IPS-18c (cell line): ENCODE results near the gene DOCK8.

Experiments used
- H3K4me3 ChIP-seq: 2 replicates; pipeline ENCODE4 v1.7.0; 2013; ENCODE audit warnings: low read depth, mild to moderate bottlenecking, low read length, moderate library complexity; ENCODE audit not compliant: insufficient read depth
- H3K9me3 ChIP-seq: one replicate; pipeline ENCODE4 v1.6.1; 2013; ENCODE audit warnings: mild to moderate bottlenecking, low read length, moderate library complexity; ENCODE audit not compliant: control insufficient read depth, insufficient read depth

The DOCK8 gene

GRCh38 chr9:471320-471719 lies 256.7 kb downstream of the DOCK8 start:
- Histone ChIP-seq H3K4me3 (no peak overlapping the region), H3K9me3 (no peaks in the 10 kb centered on the region)

- no peak overlapping the region for H3K4me3 ChIP-seq
Measured at GRCh38 chr9:472479-473075, 257.9 kb downstream of the DOCK8 start.

GRCh38 chr9:477193-477592 lies 262.5 kb downstream of the DOCK8 start:
- H3K9me3 ChIP-seq, result no peaks in the 10 kb centered on the region
- no peak overlapping the region for H3K4me3 ChIP-seq

More at GRCh38 chr9:472479-473075, 257.9 kb downstream of the DOCK8 start:
- no peaks in the 10 kb centered on the region for H3K9me3 ChIP-seq

- Histone ChIP-seq H3K4me3 (no peak overlapping the region), H3K9me3 (no peaks in the 10 kb centered on the region)
Measured at GRCh38 chr9:479304-479970, 264.8 kb downstream of the DOCK8 start.

DNA sequence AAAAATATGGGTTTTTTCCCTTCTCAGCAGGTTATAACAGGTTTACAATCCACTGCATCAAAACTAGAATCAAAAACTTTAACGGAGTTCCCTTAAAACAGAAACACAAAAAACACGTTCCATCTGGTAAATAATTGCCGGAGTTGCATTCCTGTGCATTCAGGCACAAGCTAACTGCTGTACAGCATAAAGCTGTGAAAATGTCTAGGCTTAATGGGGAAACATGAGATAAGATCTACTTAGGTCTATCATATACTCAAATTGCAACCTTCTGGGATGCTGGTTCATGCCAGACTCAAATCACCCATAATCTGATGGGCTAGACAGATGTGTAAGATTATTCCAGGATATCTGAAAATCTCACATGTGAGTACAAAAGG lies 265.3 kb downstream of the DOCK8 start:
- Histone ChIP-seq H3K9me3 (no peaks in the 10 kb centered on the region), H3K4me3 (no peak overlapping the region)

DNA sequence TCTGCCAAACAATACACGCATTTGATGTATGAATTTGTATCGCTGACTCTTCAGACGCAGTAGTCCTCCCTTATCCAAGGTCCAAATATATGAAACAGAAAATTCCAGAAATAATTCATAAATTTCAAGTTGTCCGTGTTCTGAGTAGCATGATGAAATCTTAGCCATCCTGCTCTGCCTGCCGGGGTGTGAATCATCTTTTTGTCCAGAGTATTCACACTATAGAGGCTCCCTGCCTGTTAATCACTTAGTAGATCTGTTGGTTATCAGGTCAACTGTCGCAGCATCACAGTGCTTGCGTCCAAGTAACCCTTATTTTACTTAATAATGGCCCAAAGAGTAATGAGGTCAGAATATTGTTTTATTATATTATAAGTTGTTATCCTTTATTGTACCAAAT lies 268.1 kb downstream of the DOCK8 start:
- no peak overlapping the region for H3K4me3 ChIP-seq
- H3K9me3 ChIP-seq, result no peaks in the 10 kb centered on the region

GRCh38 chr9:486156-486555 lies 271.5 kb downstream of the DOCK8 start:
- Histone ChIP-seq H3K9me3 (no peaks in the 10 kb centered on the region), H3K4me3 (no peak overlapping the region)

GRCh38 chr9:487429-487828 lies 272.8 kb downstream of the DOCK8 start:
- Histone ChIP-seq H3K9me3 (no peaks in the 10 kb centered on the region), H3K4me3 (no peak overlapping the region)

GRCh38 chr9:488448-488847 lies 273.8 kb downstream of the DOCK8 start:
- H3K9me3 ChIP-seq, result no peaks in the 10 kb centered on the region
- no peak overlapping the region for H3K4me3 ChIP-seq

DNA sequence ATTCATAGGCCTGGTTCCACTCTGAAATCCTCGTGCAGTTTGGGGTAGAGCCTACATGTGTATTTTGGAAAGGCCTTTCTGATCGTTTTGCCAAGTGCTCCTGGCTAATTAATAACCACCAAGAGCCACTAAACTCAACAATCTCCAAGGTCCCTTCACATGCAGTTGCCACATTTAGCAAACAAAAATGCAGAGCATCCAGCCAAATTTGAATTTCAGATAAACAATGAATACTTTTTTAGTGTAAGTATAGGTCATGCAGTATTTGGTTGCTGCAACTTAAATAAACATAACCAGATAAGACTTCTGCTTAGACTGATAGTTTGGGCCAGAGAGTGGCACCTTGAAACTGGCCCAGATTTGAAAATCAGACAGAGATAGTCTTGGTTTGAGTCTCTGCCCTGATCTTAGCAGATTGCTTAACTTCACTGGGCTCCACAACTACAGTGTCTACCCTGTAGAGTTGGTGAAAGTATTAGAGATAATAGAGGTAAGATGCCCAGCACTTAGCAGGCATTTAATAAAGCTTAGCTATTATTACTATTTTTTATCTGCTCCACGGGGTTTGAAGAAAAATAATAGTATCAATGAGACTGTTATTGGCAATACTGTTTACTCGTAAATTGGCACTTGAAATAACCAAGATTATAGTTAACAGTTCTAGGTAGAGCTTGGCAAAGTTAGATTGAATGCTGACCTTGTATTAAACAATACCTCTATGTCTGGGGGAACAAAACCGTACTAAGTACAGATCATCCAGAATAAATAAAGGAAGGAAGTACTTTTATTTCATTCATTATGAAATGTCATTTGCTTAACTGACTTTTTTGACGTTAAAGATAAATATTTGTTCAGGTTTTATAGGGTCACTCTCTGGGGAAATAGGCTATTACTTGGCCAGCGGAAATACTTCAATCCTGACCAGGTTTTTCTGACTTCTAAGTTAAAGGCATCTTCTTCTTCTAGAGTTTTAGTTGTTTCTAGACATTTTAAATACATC lies 274.8 kb downstream of the DOCK8 start:
- Histone ChIP-seq H3K4me3 (no peak overlapping the region), H3K9me3 (no peaks in the 10 kb centered on the region)

GRCh38 chr9:494764-495163 lies 280.1 kb downstream of the DOCK8 start:
- Histone ChIP-seq H3K4me3 (no peak overlapping the region), H3K9me3 (no peaks in the 10 kb centered on the region)

- H3K9me3 ChIP-seq, result no peaks in the 10 kb centered on the region
- no peak overlapping the region for H3K4me3 ChIP-seq
Measured at GRCh38 chr9:495739-496138, 281.1 kb downstream of the DOCK8 start.

DNA sequence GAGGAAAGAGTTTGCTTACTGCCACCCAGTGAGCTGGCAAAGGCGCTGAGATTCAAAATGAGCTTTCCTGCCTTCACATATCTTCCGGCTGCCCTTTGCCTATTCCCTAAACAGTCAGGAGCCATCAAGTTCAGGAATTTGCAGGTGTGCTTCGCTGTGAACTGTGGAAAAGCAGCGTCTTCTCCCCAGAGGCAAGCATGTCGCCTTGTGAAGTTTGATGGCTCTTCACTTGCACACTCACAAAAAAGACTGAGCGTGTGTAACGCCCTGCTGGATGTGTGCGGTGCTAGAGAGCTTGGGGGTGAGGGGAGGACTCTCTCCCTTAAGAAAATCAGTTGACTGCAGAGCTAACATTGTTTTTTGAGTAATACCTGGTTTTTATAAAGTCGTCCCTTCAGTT lies 288.7 kb downstream of the DOCK8 start:
- Histone ChIP-seq H3K4me3 (peak overlapping the region; percentile 73; the same call in 1 of the 2 replicates), H3K9me3 (no peaks in the 10 kb centered on the region)

DNA sequence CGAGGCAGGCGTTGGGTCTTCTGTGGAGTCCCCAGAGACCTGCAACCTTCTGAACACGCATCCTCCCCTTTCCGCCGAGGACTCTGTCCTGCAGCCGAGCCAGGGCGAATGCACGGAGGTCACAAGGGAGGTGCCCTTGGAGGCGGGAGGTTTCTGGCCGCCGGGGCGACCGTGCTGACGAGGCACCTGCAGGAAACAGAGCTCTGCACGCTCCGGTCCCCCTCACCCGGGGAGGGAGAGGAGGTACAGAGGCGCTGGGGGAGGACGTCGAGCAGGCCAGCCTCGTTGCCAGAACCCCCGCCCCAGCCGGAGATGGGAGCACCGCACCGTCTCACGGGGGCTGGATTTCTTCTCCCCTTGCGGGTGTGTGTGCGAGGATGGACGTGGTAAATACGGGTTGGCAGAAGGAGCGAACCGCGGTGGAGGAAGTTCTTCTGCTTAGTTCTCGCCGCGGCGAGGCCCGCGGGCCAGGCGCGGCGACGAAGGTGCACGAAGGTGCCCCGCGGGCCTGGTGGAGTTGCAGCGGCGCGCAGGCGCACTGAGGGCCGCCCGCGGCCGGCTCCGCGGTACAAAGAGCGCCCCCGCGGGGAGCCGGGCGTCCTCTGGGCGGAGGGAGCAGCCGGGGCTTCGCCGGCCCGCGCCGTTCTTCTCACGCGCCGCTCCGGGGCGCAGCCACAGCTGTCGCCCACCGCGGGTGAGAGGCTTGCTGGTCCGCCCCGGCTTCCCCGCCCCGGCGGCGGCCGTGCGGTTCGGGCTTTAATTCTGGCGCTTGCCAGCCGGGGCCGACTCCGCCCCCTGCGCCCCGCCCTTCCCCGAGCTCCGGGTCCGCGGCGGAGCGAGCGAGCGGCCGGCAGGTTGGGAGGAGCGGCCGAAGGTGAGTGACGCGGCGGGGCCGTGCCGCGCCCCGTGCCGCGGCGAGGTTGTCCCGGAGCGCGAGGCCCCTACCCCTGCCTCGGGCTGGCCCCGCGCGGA lies 289.5 kb downstream of the DOCK8 start, which contains the start of gene KANK1:
KANK1 (plus strand) TSS at position 815 of the 972 bp plus-strand sequence.
- peak within 1 kb of the TSS; percentile 73 for H3K4me3 ChIP-seq
- no peaks in the 10 kb centered on the region for H3K9me3 ChIP-seq

DNA sequence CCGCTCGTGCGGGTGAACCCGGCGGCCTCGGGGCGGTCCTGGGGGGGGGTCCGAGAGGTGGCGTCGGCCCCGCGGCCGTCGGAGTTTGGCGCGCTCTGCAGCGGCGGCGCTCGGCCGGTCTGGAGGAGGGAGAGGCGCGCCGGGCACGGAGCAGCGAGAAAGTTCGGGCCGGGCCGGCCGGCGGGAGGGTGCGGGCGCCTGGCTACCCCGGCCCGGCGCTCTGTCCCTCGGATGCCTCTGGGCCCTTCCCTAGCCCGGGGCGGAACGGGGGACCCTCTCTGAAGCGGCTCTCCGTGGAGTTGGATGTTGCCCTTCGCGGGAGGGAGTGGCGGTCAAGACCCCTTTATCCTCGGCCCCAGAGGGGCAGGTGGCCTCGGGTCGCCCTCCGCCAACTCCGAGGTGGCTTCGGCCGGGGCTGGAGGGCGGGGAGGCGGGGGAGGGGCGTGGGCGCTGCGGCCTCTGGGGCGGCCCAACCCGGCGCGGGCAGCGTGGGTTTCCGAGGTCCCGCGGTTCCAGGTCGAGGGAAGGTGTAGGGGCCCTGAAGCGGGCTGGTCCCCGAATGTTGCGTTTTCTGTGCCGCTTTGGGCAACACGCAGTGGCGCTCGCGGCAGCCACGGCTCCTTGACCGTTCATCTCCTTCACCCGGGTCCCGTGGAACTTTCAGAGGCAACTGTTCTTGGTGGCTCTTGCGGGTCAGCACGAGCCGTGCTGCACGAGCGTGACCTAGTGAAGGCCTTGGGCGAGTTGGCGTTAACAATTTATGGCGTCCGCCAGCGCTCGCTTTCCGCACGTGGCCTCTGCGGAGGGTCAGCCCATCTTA lies 290.5 kb downstream of the DOCK8 start:
- no peaks in the 10 kb centered on the region for H3K9me3 ChIP-seq
- peak overlapping the region; percentile 73 for H3K4me3 ChIP-seq

- Histone ChIP-seq H3K4me3 (peak overlapping the region; percentile 73), H3K9me3 (no peaks in the 10 kb centered on the region)
Measured at GRCh38 chr9:505741-506059, 291.0 kb downstream of the DOCK8 start.
